Activated CD8-positive, alpha-beta memory T cell treated with anti-CD3 and anti-CD28 coated beads, Interleukin-2, amount 10 ng/mL, durations not matched to agents 7 days and 5 days (primary cell): Measurements from ENCODE around the gene PTPRE. TPM values are rescaled to one million over a fixed set of nuclear protein-coding genes. Genes with fewer than 3 reads are reported as not detected.

Source experiments
- ATAC-seq: fragments of 150-1000 bp; cut with Tn5 transposase; one replicate; pipeline ENCODE4 v1.10.0; 2021; ENCODE audit warnings: moderate library complexity
- CTCF ChIA-PET: fragments of 350-600 bp; sonication (Branson Sonifier 250); formaldehyde crosslinking; loops from one replicate; lab custom pipeline; 2021; ENCODE audit warnings: antibody characterized with exemption; lab: Charles Lee
- DNase-seq: peaks from one replicate; pipeline ENCODE4 v3.0.0-alpha.2; 2020
- H3K27ac Mint-ChIP-seq: one replicate; pipeline ENCODE4 v1.8.0; 2021; ENCODE audit warnings: mild to moderate bottlenecking, mixed read lengths
- H3K27me3 Mint-ChIP-seq: one replicate; pipeline ENCODE4 v1.8.0; 2021; ENCODE audit warnings: mixed read lengths
- H3K36me3 Mint-ChIP-seq: one replicate; pipeline ENCODE4 v1.8.0; 2021; ENCODE audit warnings: mild to moderate bottlenecking, mixed read lengths
- H3K4me1 Mint-ChIP-seq: one replicate; pipeline ENCODE4 v1.8.0; 2021; ENCODE audit warnings: mixed read lengths
- H3K4me3 Mint-ChIP-seq: one replicate; pipeline ENCODE4 v1.8.0; 2021; ENCODE audit warnings: mild to moderate bottlenecking, moderate library complexity, mixed read lengths
- H3K9me3 Mint-ChIP-seq: one replicate; pipeline ENCODE4 v1.8.0; 2022; ENCODE audit warnings: low read depth, mixed read lengths
- total RNA-seq, 2 experiments: library from RNA; stranded (reverse); gene quantifications; one replicate each; pipeline ENCODE4 v1.2.3, GENCODE V29; 2021

The PTPRE gene
- total RNA-seq, 2 experiments from 2014 or later: 16.5 to 27.1 TPM

- Mint-ChIP-seq H3K4me3 (no peak overlapping the region), H3K4me1 (peaks cover 5% of the 10 kb centered on the region), H3K27me3 (no peaks in the 10 kb centered on the region), H3K9me3 (no peaks in the 10 kb centered on the region), H3K36me3 (no peaks in the 10 kb centered on the region), H3K27ac (no peak overlapping the region)
- CTCF ChIA-PET: no interaction called here
- no peak for ATAC-seq
- no peak for DNase-seq
These were observed 8.4 kb downstream of the PTPRE start for GRCh38 chr10:127915324-127915723.

DNA sequence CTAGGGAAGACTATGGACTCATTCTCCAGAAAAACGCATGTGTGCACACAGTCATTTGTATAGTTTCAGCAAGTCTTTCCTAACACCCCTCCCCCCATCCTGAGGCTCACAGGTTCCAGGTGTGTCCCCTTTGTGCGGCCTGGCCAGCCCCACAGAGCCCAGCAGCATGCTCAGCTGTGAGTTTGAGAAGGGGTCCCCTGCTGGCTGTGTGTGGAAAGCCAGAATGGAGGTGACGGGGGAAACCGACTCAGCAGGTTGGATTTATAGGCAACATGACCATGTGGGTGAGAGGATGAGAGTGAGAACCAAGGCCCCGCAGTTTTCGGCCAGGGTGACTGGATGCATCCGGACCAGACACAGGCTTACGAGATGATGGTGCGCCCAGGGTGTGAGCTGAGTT is 9.9 kb downstream of the PTPRE start:
- peaks cover 5% of the 10 kb centered on the region for H3K4me1 Mint-ChIP-seq
- H3K27ac Mint-ChIP-seq: no peak overlapping the region
- DNase-seq: no peak
- H3K36me3 Mint-ChIP-seq: no peaks in the 10 kb centered on the region
- ATAC-seq: no peak
- CTCF ChIA-PET: interaction anchor here (1.7 to 1.8 kb wide), 3 partner anchors 9 to 95 kb away, joined by 4 read pairs; no protein-coding TSS in a partner anchor
- H3K4me3 Mint-ChIP-seq: no peak overlapping the region
- no peaks in the 10 kb centered on the region for H3K9me3 Mint-ChIP-seq
- no peaks in the 10 kb centered on the region for H3K27me3 Mint-ChIP-seq

GRCh38 chr10:127918572-127918971 is 11.7 kb downstream of the PTPRE start:
- H3K4me1 Mint-ChIP-seq: peaks cover 5% of the 10 kb centered on the region
- H3K27me3 Mint-ChIP-seq: no peaks in the 10 kb centered on the region
- ATAC-seq (no peak), DNase-seq (no peak)
- H3K27ac Mint-ChIP-seq: no peak overlapping the region
- H3K36me3 Mint-ChIP-seq: no peaks in the 10 kb centered on the region
- H3K4me3 Mint-ChIP-seq: no peak overlapping the region
- H3K9me3 Mint-ChIP-seq: no peaks in the 10 kb centered on the region
- CTCF ChIA-PET: interaction anchor here (1.8 kb wide), 2 partner anchors 13 to 93 kb away, joined by 4 read pairs; no protein-coding TSS in a partner anchor

- ATAC-seq: no peak
- Mint-ChIP-seq H3K4me3 (no peak overlapping the region), H3K9me3 (no peaks in the 10 kb centered on the region), H3K36me3 (no peaks in the 10 kb centered on the region), H3K4me1 (peaks cover 5% of the 10 kb centered on the region), H3K27ac (no peak overlapping the region), H3K27me3 (no peaks in the 10 kb centered on the region)
- no peak for DNase-seq
- CTCF ChIA-PET: interaction anchor here (1.1 to 1.2 kb wide), 2 partner anchors 9 to 13 kb away, joined by 3 to 4 read pairs; partner anchors contain the start of gene PTPRE
These were observed 12.7 kb downstream of the PTPRE start for GRCh38 chr10:127919418-127920271.

- CTCF ChIA-PET: interaction anchor here (1.1 to 3.1 kb wide), 3 partner anchors 8 to 91 kb away, joined by 3 to 8 read pairs (median 4); partner anchors contain the start of gene PTPRE
- DNase-seq: no peak
These were observed 13.6 kb downstream of the PTPRE start for GRCh38 chr10:127920306-127921074.

DNA sequence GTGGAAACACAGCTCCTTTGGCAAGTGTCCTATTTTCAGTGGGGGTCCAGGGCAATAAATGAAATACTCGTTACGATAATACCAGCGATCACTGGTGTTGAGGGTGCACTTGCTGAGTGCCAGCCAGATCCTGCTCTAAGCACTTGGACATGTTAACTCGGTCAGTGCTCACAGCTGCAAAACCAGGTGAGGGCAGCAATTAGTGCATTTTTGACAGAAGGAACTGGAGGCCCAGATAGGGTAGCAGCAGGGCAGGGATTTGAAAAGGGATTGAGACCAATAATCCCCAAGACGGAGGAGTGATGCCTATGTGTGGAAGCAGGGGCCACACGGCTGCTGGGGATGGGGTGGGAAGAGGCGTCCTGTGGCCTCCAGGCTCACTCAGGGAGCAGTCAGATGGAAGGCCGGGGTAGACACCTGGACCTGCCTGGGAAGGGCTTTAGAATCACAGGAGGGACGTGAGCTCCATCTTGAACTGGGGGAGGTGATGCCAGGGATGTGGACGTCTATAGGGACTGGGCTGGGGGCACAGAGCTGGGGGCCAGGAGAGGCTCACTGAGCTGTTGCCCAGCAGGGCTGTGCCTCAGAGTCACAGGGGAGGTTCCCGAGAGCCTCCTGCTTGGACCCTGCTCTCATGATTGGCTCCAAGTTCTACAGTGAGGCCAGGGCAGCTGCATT is 14.3 kb downstream of the PTPRE start:
- no peaks in the 10 kb centered on the region for H3K9me3 Mint-ChIP-seq
- H3K27me3 Mint-ChIP-seq: no peaks in the 10 kb centered on the region
- DNase-seq (no peak), ATAC-seq (no peak)
- no peak overlapping the region for H3K4me3 Mint-ChIP-seq
- H3K36me3 Mint-ChIP-seq: no peaks in the 10 kb centered on the region
- peaks cover 10% of the 10 kb centered on the region for H3K4me1 Mint-ChIP-seq
- CTCF ChIA-PET: interaction anchor here (1.2 to 3.1 kb wide), 2 partner anchors 7 to 90 kb away, joined by 3 to 8 read pairs; no protein-coding TSS in a partner anchor
- H3K27ac Mint-ChIP-seq: no peak overlapping the region

More at GRCh38 chr10:127920306-127921074, 13.6 kb downstream of the PTPRE start:
- Mint-ChIP-seq H3K4me1 (peaks cover 8% of the 10 kb centered on the region), H3K9me3 (no peaks in the 10 kb centered on the region), H3K27me3 (no peaks in the 10 kb centered on the region), H3K36me3 (no peaks in the 10 kb centered on the region), H3K27ac (no peak overlapping the region), H3K4me3 (no peak overlapping the region)
- no peak for ATAC-seq

- CTCF ChIA-PET: interaction anchor here (1.3 to 3.1 kb wide), 3 partner anchors 90 to 257 kb away, joined by 3 to 8 read pairs (median 3); no protein-coding TSS in a partner anchor
- ATAC-seq (no peak), DNase-seq (no peak)
- Mint-ChIP-seq H3K4me1 (peaks cover 10% of the 10 kb centered on the region), H3K36me3 (no peaks in the 10 kb centered on the region), H3K9me3 (no peaks in the 10 kb centered on the region), H3K4me3 (no peak overlapping the region), H3K27me3 (peaks cover 3% of the 10 kb centered on the region), H3K27ac (no peak overlapping the region)
These were observed 14.8 kb downstream of the PTPRE start for GRCh38 chr10:127921753-127922145.

DNA sequence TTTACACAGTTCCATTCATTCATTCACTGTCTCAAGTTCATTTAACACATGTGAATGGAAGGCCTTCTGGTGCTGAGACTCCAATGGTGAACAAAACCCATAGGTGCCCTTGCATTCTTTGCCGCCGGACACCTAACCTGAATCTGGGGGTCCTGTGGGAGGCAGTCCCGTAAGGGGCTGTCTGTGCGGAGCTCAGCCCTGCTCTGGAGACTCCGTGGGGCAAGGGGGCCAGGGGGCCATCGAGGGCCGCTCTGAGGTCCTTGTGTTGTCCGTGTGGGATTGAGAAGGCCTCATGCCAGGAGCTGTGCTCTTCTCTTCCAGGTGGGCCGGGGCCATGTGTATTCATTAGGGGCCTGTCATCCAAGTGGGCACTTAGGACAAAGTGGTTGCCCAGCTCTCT is 15.3 kb downstream of the PTPRE start:
- H3K4me1 Mint-ChIP-seq: peaks cover 10% of the 10 kb centered on the region
- CTCF ChIA-PET: interaction anchor here (1.3 to 3.1 kb wide), 3 partner anchors 89 to 256 kb away, joined by 3 to 8 read pairs (median 3); no protein-coding TSS in a partner anchor
- H3K27ac Mint-ChIP-seq: no peak overlapping the region
- H3K27me3 Mint-ChIP-seq: peaks cover 3% of the 10 kb centered on the region
- DNase-seq (no peak), ATAC-seq (no peak)
- H3K9me3 Mint-ChIP-seq: no peaks in the 10 kb centered on the region
- no peaks in the 10 kb centered on the region for H3K36me3 Mint-ChIP-seq
- no peak overlapping the region for H3K4me3 Mint-ChIP-seq

GRCh38 chr10:127922675-127923366 is 15.9 kb downstream of the PTPRE start:
- no peaks in the 10 kb centered on the region for H3K36me3 Mint-ChIP-seq
- CTCF ChIA-PET: interaction anchor here (1.3 to 3.1 kb wide), 3 partner anchors 88 to 255 kb away, joined by 3 to 8 read pairs (median 3); no protein-coding TSS in a partner anchor
- H3K27me3 Mint-ChIP-seq: peaks cover 3% of the 10 kb centered on the region

GRCh38 chr10:127923646-127924045 is 16.7 kb downstream of the PTPRE start:
- no peak overlapping the region for H3K4me3 Mint-ChIP-seq
- DNase-seq (no peak), ATAC-seq (no peak)
- H3K27me3 Mint-ChIP-seq: peaks cover 6% of the 10 kb centered on the region
- peaks cover 10% of the 10 kb centered on the region for H3K4me1 Mint-ChIP-seq
- no peaks in the 10 kb centered on the region for H3K9me3 Mint-ChIP-seq
- H3K36me3 Mint-ChIP-seq: no peaks in the 10 kb centered on the region
- CTCF ChIA-PET: interaction anchor here (1.2 kb wide), 1 partner anchor 17 kb away, joined by 4 read pairs; the partner anchor contains the start of gene PTPRE
- H3K27ac Mint-ChIP-seq: no peak overlapping the region

More at GRCh38 chr10:127922675-127923366, 15.9 kb downstream of the PTPRE start:
- DNase-seq: no peak
- H3K4me3 Mint-ChIP-seq: no peak overlapping the region
- no peak for ATAC-seq
- no peak overlapping the region for H3K27ac Mint-ChIP-seq
- peaks cover 10% of the 10 kb centered on the region for H3K4me1 Mint-ChIP-seq
- no peaks in the 10 kb centered on the region for H3K9me3 Mint-ChIP-seq

GRCh38 chr10:127925471-127926207 is 18.7 kb downstream of the PTPRE start:
- ATAC-seq (no peak), DNase-seq (no peak)
- Mint-ChIP-seq H3K27me3 (peaks cover 6% of the 10 kb centered on the region), H3K4me3 (no peak overlapping the region), H3K27ac (no peak overlapping the region), H3K36me3 (no peaks in the 10 kb centered on the region), H3K4me1 (peaks cover 5% of the 10 kb centered on the region), H3K9me3 (no peaks in the 10 kb centered on the region)
- CTCF ChIA-PET: interaction anchor here (0.8 to 1.8 kb wide), 3 partner anchors 21 to 225 kb away, joined by 3 to 10 read pairs (median 4); no protein-coding TSS in a partner anchor
